ENCODE results near the gene RILP. TPM values are rescaled to one million over a fixed set of nuclear protein-coding genes. Genes with fewer than 3 reads are reported as not detected.

The RILP gene
- polyA plus RNA-seq, 2 of the 4 experiments (the other 2 are of a cell fraction), result 6.4 to 6.8 TPM

- Histone ChIP-seq H3K4me1 (peaks cover 23% of the 10 kb centered on the region), H3K4me2 (no peak overlapping the region), H3K27ac (no peak overlapping the region), H3K4me3 (no peak overlapping the region), H3K9me3 (no peaks in the 10 kb centered on the region)
- TF ChIP-seq CHD2 (IDR thresholded peaks at IDR 0.05; ENCODE audit: low read length, partially characterized antibody) (no peak), ZNF302 (CRISPR knock-in tag; IDR thresholded peaks at IDR 0.05) (no peak), EP300 (IDR thresholded peaks at IDR 0.05) (no peak), E2F6 (IDR thresholded peaks at IDR 0.05; ENCODE audit: borderline replicate concordance, low read depth) (no peak), NFE2L2 (conservative IDR thresholded peaks at IDR 0.05; ENCODE audit: low read length) (no peak), MAZ (IDR thresholded peaks at IDR 0.05; ENCODE audit: borderline replicate concordance, low read depth, low read length) (no peak), HDAC2 (IDR thresholded peaks at IDR 0.05) (no peak), KDM1A (IDR thresholded peaks at IDR 0.05; ENCODE audit: low read depth) (no peak), POLR2AphosphoS2 (conservative IDR thresholded peaks at IDR 0.05; ENCODE audit: low read length) (no peak), KDM5A (IDR thresholded peaks at IDR 0.05) (no peak), HOXB13 (CRISPR knock-in tag; IDR thresholded peaks at IDR 0.05; ENCODE audit: low read depth) (no peak), SREBF2 (IDR thresholded peaks at IDR 0.05) (no peak), CHD4 (IDR thresholded peaks at IDR 0.05; ENCODE audit: borderline replicate concordance) (no peak), RAD21 (conservative IDR thresholded peaks at IDR 0.05 in 1 of 2, IDR thresholded peaks at IDR 0.05 in 1 of 2) (no peak), HMGXB4 (CRISPR knock-in tag; IDR thresholded peaks at IDR 0.05; ENCODE audit: borderline replicate concordance) (no peak)
- TF ChIP-seq, protein P1, sequence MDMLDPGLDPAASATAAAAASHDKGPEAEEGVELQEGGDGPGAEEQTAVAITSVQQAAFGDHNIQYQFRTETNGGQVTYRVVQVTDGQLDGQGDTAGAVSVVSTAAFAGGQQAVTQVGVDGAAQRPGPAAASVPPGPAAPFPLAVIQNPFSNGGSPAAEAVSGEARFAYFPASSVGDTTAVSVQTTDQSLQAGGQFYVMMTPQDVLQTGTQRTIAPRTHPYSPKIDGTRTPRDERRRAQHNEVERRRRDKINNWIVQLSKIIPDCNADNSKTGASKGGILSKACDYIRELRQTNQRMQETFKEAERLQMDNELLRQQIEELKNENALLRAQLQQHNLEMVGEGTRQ (IDR thresholded peaks at IDR 0.05), result no peak
- POLR2A ChIA-PET, result interaction anchor here (0.7 kb wide), 2 partner anchors 8 to 12 kb away, joined by 3 to 4 read pairs; partner anchors contain the start of gene SLC43A2
- no peak for FAIRE-seq
- CTCF ChIA-PET, result interaction anchor here (1.0 to 14.7 kb wide), 8 partner anchors 8 to 82 kb away, joined by 3 to 497 read pairs (median 5); partner anchors contain the start of genes PITPNA, RILP and SLC43A2
- WGBS (ENCODE audit: missing lambda C conversion rate), result 67% methylated on average over 12 of the region's 12 CpGs
- ATAC-seq, result peak in 1 of 2 experiments; percentile 50; a peak in 3 of 6 replicates
- DNase-seq (ENCODE audit: low read depth in 1 of 2, low spot score in 1 of 2), result no peak
Measured at GRCh38 chr17:1641065-1641403, 8.6 kb downstream of the RILP start.

DNA sequence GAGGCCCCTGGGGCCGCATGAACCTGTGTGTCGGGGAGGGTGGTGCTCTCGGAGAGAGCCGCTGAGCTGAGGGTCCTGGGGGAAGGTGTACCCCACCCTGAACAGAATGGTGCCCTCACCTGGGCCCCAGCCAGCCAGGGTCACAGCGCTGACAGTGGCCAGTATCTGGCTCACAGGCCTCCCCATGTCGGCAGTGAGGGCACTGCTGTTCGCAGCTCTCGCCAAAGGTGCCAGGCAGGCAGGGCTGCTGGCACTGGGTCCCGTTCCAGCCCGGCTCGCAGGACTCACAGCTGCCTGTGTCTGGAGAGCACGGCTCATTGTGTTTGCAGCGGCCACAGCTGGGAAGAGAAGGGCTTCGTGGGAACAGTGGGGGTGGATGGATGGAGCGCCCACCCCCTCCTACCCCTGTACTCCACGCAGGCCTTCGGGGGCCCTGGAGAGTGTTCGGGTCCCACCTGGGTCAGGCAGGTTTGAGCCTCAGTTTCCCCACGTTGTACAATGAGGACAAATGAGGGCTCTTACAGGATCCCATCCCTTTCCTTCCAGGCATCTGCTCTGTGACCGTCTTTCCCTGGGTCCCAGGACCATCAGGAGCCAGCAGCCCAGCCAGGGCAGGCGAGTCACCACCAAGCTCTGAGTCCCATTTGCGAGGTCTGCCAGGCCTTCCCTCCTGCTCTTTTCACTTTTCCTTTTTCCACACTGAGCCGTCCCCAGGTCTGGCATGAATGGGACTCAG is 9.2 kb downstream of the RILP start:
- POLR2A ChIA-PET, result no interaction called here
- 70% methylated on average over 23 of the region's 23 CpGs for WGBS (ENCODE audit: missing lambda C conversion rate)
- Histone ChIP-seq H3K4me1 (peaks cover 23% of the 10 kb centered on the region), H3K4me3 (no peak overlapping the region), H3K4me2 (no peak overlapping the region), H3K9me3 (no peaks in the 10 kb centered on the region), H3K27ac (no peak overlapping the region)
- no peak for DNase-seq (ENCODE audit: low read depth in 1 of 2, low spot score in 1 of 2)
- CTCF ChIA-PET, result interaction anchor here (1.0 to 14.7 kb wide), 8 partner anchors 8 to 82 kb away, joined by 3 to 497 read pairs (median 5); partner anchors contain the start of genes PITPNA, RILP and SLC43A2
- FAIRE-seq, result no peak
- peak; percentile 27 to 40; a peak in 5 of 6 replicates for ATAC-seq
- TF ChIP-seq RCOR1 (IDR thresholded peaks at IDR 0.05; ENCODE audit: low read depth, low read length), result no peak
- TF ChIP-seq CBX8 (IDR thresholded peaks at IDR 0.05), result no peak
- TF ChIP-seq NR3C1 (IDR thresholded peaks at IDR 0.05), result no peak
- TF ChIP-seq FOXS1 (CRISPR knock-in tag; IDR thresholded peaks at IDR 0.05), result no peak
- no peak for TF ChIP-seq MAZ (IDR thresholded peaks at IDR 0.05; ENCODE audit: borderline replicate concordance, low read depth, low read length)
- TF ChIP-seq FOSL2 (IDR thresholded peaks at IDR 0.05), result no peak
- TF ChIP-seq FOSL2 (CRISPR knock-in tag; IDR thresholded peaks at IDR 0.05), result no peak
- TF ChIP-seq NFE2L2 (conservative IDR thresholded peaks at IDR 0.05; ENCODE audit: low read length), result no peak

Data from A549 (cell line).